ENCODE results near the gene ALDH2.
"Not testable (repeated sequence)": the region's sequence is repeated elsewhere in the genome, so short reads cannot be mapped to it uniquely, and the experiment has no call there.

Gene ALDH2

GRCh38 chr12:111819191-111820158, 52.7 kb downstream of the ALDH2 start:
- FAIRE-seq (no peak), DNase-seq (ENCODE audit: insufficient read length, low spot score) (no peak)
- no peak for TF ChIP-seq POU2F2 (IDR thresholded peaks at IDR 0.05; ENCODE audit: low read depth, low read length)
- TF ChIP-seq PAX5 (IDR thresholded peaks at IDR 0.05; ENCODE audit: insufficient read depth, low read length, severe bottlenecking) = no peak
- no peak for TF ChIP-seq POLR2A (IDR thresholded peaks at IDR 0.05; ENCODE audit: low read depth, low read length)
- TF ChIP-seq SPI1 (IDR thresholded peaks at IDR 0.05; ENCODE audit: low read depth, low read length) = no peak
- no peak for TF ChIP-seq TAF1 (IDR thresholded peaks at IDR 0.05; ENCODE audit: low read depth, low read length)
- no peak for TF ChIP-seq POLR2AphosphoS5 (IDR thresholded peaks at IDR 0.05; ENCODE audit: low read depth, low read length)

DNA sequence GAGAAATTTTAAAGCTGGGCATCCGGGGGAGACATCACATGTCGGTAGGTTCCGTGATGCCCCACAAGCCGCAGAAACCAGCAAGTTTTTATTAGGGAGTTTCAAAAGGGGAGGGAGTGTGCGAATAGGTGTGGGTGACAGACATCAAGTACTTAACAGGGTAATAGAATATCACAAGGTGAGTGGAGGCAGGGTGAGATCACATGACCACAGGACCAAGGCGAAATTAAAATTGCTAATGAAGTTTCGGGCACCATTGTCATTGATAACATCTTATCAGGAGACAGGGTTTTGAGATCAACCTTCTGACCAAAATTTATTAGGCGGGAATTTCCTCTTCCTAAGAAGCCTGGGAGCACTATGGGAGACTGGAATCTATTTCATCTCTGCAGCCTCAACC, 54.1 kb downstream of the ALDH2 start:
- not testable (repeated sequence) for FAIRE-seq; DNase-seq (ENCODE audit: insufficient read length, low spot score)

- FAIRE-seq (no peak), DNase-seq (ENCODE audit: insufficient read length, low spot score) (no peak)
- no peak for TF ChIP-seq SPI1 (IDR thresholded peaks at IDR 0.05; ENCODE audit: low read depth, low read length)
- no peak for TF ChIP-seq POU2F2 (IDR thresholded peaks at IDR 0.05; ENCODE audit: low read depth, low read length)
- TF ChIP-seq PAX5 (IDR thresholded peaks at IDR 0.05; ENCODE audit: insufficient read depth, low read length, severe bottlenecking) = no peak
- no peak for TF ChIP-seq POLR2AphosphoS5 (IDR thresholded peaks at IDR 0.05; ENCODE audit: low read depth, low read length)
- no peak for TF ChIP-seq POLR2A (IDR thresholded peaks at IDR 0.05; ENCODE audit: low read depth, low read length)
- TF ChIP-seq TAF1 (IDR thresholded peaks at IDR 0.05; ENCODE audit: low read depth, low read length) = no peak
These were observed 56.2 kb downstream of the ALDH2 start for GRCh38 chr12:111822886-111823285.

DNA sequence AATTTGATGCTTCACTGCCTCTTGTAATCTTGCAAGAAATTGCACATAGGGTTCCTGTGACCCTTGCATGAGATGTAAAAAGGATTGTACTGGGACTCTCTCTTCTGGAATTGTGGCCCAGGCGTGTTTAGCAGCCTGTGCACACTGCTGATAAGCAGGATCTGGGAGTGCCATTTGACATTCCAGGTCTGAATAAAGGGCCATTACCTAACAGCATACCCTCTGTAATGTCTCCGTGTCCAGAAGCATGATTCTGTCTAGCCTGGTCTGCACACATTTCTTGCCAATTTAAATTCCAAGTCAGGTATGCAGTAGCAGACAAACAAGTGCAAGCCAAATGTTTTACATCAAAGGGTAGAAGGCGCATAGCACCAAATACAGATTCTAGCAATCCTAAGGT, 57.2 kb downstream of the ALDH2 start:
- TF ChIP-seq PAX5 (IDR thresholded peaks at IDR 0.05; ENCODE audit: insufficient read depth, low read length, severe bottlenecking) (no peak), SPI1 (IDR thresholded peaks at IDR 0.05; ENCODE audit: low read depth, low read length) (no peak), TAF1 (IDR thresholded peaks at IDR 0.05; ENCODE audit: low read depth, low read length) (no peak), POU2F2 (IDR thresholded peaks at IDR 0.05; ENCODE audit: low read depth, low read length) (no peak), POLR2AphosphoS5 (IDR thresholded peaks at IDR 0.05; ENCODE audit: low read depth, low read length) (no peak), POLR2A (IDR thresholded peaks at IDR 0.05; ENCODE audit: low read depth, low read length) (no peak)
- DNase-seq (ENCODE audit: insufficient read length, low spot score) = no peak
- FAIRE-seq = no peak

- not testable (repeated sequence) for DNase-seq (ENCODE audit: insufficient read length, low spot score); FAIRE-seq
These were observed 57.6 kb downstream of the ALDH2 start for GRCh38 chr12:111824312-111824711.

DNA sequence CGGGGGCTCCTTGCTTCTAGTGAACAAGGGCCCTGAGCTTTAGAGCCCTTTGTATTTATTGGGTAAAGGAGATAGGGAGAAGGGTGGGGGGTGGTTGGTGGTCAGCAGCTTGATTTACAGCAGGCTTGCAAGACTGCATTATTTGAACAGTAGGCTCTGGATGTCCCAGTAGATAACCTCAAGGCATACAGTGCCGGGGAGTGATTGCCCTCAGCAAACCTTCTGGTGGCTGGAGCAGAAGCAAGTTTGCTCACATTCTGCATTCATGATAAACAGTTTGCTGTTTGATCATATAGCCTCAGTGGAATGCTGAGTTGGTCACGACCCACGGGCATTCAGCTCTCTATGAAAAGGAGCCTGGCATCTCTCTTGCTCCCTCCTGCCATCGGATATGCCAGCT, 58.8 kb downstream of the ALDH2 start:
- no peak for TF ChIP-seq POLR2AphosphoS5 (IDR thresholded peaks at IDR 0.05; ENCODE audit: low read depth, low read length)
- TF ChIP-seq PAX5 (IDR thresholded peaks at IDR 0.05; ENCODE audit: insufficient read depth, low read length, severe bottlenecking) = no peak
- TF ChIP-seq POLR2A (IDR thresholded peaks at IDR 0.05; ENCODE audit: low read depth, low read length) = no peak
- no peak for TF ChIP-seq TAF1 (IDR thresholded peaks at IDR 0.05; ENCODE audit: low read depth, low read length)
- TF ChIP-seq SPI1 (IDR thresholded peaks at IDR 0.05; ENCODE audit: low read depth, low read length) = no peak
- no peak for TF ChIP-seq POU2F2 (IDR thresholded peaks at IDR 0.05; ENCODE audit: low read depth, low read length)
- FAIRE-seq = no peak
- DNase-seq (ENCODE audit: insufficient read length, low spot score) = no peak

DNA sequence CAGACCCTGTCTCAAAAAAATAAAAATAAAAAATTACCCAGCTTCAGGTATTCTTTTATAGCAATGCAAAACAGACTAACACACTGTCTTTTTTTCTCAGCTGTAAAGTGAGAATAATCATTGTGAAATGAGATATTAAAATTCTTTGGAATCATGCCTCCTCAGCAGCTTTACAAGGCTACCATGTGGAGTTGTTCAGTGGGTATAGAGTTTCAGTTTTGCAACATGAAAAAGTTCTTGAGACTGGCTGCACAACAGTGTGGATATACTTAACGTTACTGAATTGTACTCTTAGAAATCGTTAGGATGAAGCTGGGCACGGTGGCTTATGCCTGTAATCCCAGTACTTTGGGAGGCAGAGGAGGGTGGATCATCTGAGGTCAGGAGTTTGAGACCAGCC, 59.6 kb downstream of the ALDH2 start:
- FAIRE-seq = no peak
- TF ChIP-seq SPI1 (IDR thresholded peaks at IDR 0.05; ENCODE audit: low read depth, low read length) = no peak
- no peak for TF ChIP-seq POLR2AphosphoS5 (IDR thresholded peaks at IDR 0.05; ENCODE audit: low read depth, low read length)
- TF ChIP-seq TAF1 (IDR thresholded peaks at IDR 0.05; ENCODE audit: low read depth, low read length) = no peak
- TF ChIP-seq PAX5 (IDR thresholded peaks at IDR 0.05; ENCODE audit: insufficient read depth, low read length, severe bottlenecking) = no peak
- TF ChIP-seq POU2F2 (IDR thresholded peaks at IDR 0.05; ENCODE audit: low read depth, low read length) = no peak
- no peak for TF ChIP-seq POLR2A (IDR thresholded peaks at IDR 0.05; ENCODE audit: low read depth, low read length)
- DNase-seq (ENCODE audit: insufficient read length, low spot score) = no peak

DNA sequence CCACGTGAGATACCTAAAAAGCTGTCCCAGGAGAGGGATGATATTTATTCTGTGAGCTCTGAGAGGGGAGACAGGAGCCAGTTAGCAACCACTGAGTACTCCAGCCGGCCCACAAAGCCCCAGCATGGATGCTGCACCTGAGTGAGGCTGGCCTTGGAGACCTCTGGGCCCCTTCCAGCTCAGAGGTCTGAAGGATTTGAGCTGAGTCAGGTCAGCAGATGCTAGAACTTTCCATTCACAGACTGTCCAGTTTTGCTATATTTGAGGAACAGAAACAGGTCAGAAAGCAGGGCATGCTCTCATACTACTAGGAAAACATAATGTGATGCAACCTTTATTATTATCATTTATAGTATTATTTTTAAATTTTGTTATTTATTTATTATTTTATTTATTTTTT, 60.3 kb downstream of the ALDH2 start:
- FAIRE-seq = no peak
- TF ChIP-seq POU2F2 (IDR thresholded peaks at IDR 0.05; ENCODE audit: low read depth, low read length) (no peak), SPI1 (IDR thresholded peaks at IDR 0.05; ENCODE audit: low read depth, low read length) (0 out of 2 replicates have a peak, but pooled peaks have one; percentile 3)
- DNase-seq (ENCODE audit: insufficient read length, low spot score) = no peak

DNA sequence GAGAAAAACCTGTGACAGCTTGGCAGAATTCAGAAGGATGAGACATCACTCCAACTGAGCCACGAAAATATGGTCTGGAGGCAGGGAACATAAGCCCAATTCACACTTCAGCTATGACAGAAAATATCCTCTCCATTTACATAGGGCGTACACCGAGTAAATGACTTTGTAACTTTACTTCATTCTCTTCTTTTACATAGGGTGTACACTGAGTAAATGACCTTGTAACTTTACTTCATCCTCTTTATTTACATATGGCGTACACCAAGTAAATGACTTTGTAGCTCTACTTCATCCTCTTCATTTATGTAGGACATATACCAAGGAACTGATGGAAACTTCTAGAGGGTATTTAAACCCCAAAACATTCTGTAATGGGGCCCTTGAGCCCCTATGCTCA, 61.2 kb downstream of the ALDH2 start:
- FAIRE-seq (no peak), DNase-seq (ENCODE audit: insufficient read length, low spot score) (no peak)
- TF ChIP-seq SPI1 (IDR thresholded peaks at IDR 0.05; ENCODE audit: low read depth, low read length) = no peak
- TF ChIP-seq PAX5 (IDR thresholded peaks at IDR 0.05; ENCODE audit: insufficient read depth, low read length, severe bottlenecking) = no peak
- TF ChIP-seq POU2F2 (IDR thresholded peaks at IDR 0.05; ENCODE audit: low read depth, low read length) = no peak
- no peak for TF ChIP-seq POLR2AphosphoS5 (IDR thresholded peaks at IDR 0.05; ENCODE audit: low read depth, low read length)
- TF ChIP-seq TAF1 (IDR thresholded peaks at IDR 0.05; ENCODE audit: low read depth, low read length) = no peak
- TF ChIP-seq POLR2A (IDR thresholded peaks at IDR 0.05; ENCODE audit: low read depth, low read length) = no peak

GRCh38 chr12:111828338-111828979, 61.7 kb downstream of the ALDH2 start:
- FAIRE-seq = no peak
- no peak for TF ChIP-seq POLR2AphosphoS5 (IDR thresholded peaks at IDR 0.05; ENCODE audit: low read depth, low read length)
- TF ChIP-seq POU2F2 (IDR thresholded peaks at IDR 0.05; ENCODE audit: low read depth, low read length) = no peak
- no peak for TF ChIP-seq PAX5 (IDR thresholded peaks at IDR 0.05; ENCODE audit: insufficient read depth, low read length, severe bottlenecking)
- DNase-seq (ENCODE audit: insufficient read length, low spot score) = no peak

GRCh38 chr12:111829635-111830034, 62.9 kb downstream of the ALDH2 start:
- DNase-seq (ENCODE audit: insufficient read length, low spot score); FAIRE-seq: not testable (repeated sequence)

GRCh38 chr12:111834740-111835386, 68.1 kb downstream of the ALDH2 start:
- not testable (repeated sequence) for DNase-seq (ENCODE audit: insufficient read length, low spot score); FAIRE-seq

- not testable (repeated sequence) for DNase-seq (ENCODE audit: insufficient read length, low spot score); FAIRE-seq
These were observed 68.9 kb downstream of the ALDH2 start for GRCh38 chr12:111835531-111836181.

Data from GM12891 (cell line).